IMR-90 (cell line): ENCODE results near the gene ZSCAN4. TPM values are rescaled to one million over a fixed set of nuclear protein-coding genes. Genes with fewer than 3 reads are reported as not detected.

Source experiments
- ATAC-seq: fragments of 200-7000 bp; cut with Tn5 transposase; 2 replicates; pipeline ENCODE4 v1.9.1; 2020; ENCODE audit warnings: low read depth, mild to moderate bottlenecking, moderate library complexity
- BruUV-seq: library from RNA; stranded (reverse); fragments of 400-500 nt; replicated peaks from 2 replicates; lab custom pipeline; 2021; lab: Mats Ljungman, UMichigan
- CTCF ChIA-PET: fragments of 300-600 bp; formaldehyde crosslinking; extraction: SDS; loops from one replicate; lab custom pipeline; 2021; ENCODE audit warnings: antibody characterized with exemption; lab: Yijun Ruan, JAX
- POLR2A ChIA-PET: fragments of 300-600 bp; sonication (Branson Sonifier 250); formaldehyde crosslinking; loops from one replicate; lab custom pipeline; 2022; ENCODE audit warnings: antibody characterized with exemption; ENCODE audit not compliant: unreplicated experiment; lab: Charles Lee
- DNase-seq: peaks from one replicate; pipeline ENCODE4 v3.0.0; 2013
- H2AFZ ChIP-seq: replicated peaks from 2 replicates; pipeline ENCODE3; 2013; ENCODE audit warnings: low read length, mild to moderate bottlenecking; ENCODE audit not compliant: poor library complexity
- H2AK5ac ChIP-seq: 2 replicates; pipeline ENCODE4 v1.6.1; 2013; ENCODE audit warnings: low read depth, low read length, inconsistent platforms
- H2AK9ac ChIP-seq: replicated peaks from 2 replicates; pipeline ENCODE3; 2013; ENCODE audit warnings: mild to moderate bottlenecking, low read depth, low read length, moderate library complexity; ENCODE audit not compliant: poor library complexity
- H2BK120ac ChIP-seq: 2 replicates; pipeline ENCODE4 v1.6.1; 2013; ENCODE audit warnings: low read depth, low read length, inconsistent platforms
- H2BK15ac ChIP-seq: 3 replicates; pipeline ENCODE4 v1.6.1; 2013; ENCODE audit warnings: low read depth, low read length, inconsistent platforms
- H2BK20ac ChIP-seq: 2 replicates; pipeline ENCODE4 v1.6.1; 2013; ENCODE audit warnings: low read depth, mild to moderate bottlenecking, inconsistent platforms, low read length, moderate library complexity
- H2BK5ac ChIP-seq: 2 replicates; pipeline ENCODE4 v1.6.1; 2013; ENCODE audit warnings: mild to moderate bottlenecking, low read depth, low read length, inconsistent platforms; ENCODE audit not compliant: poor library complexity, severe bottlenecking
- H3K14ac ChIP-seq: replicated peaks from 2 replicates; pipeline ENCODE4 v1.6.1; 2013; ENCODE audit warnings: low read depth, low read length, inconsistent platforms
- H3K18ac ChIP-seq: 2 replicates; pipeline ENCODE4 v1.6.1; 2013; ENCODE audit warnings: low read depth, low read length, control low read depth
- H3K23ac ChIP-seq: 2 replicates; pipeline ENCODE4 v1.6.1; 2013; ENCODE audit warnings: low read depth, low read length, inconsistent platforms
- H3K27ac ChIP-seq: 2 replicates; pipeline ENCODE4 v1.5.1; 2013; ENCODE audit warnings: mild to moderate bottlenecking, control low read depth, low read length; ENCODE audit not compliant: insufficient read depth
- H3K27me3 ChIP-seq: 2 replicates; pipeline ENCODE4 v1.6.1; 2013; ENCODE audit warnings: low read length; ENCODE audit not compliant: control insufficient read depth, insufficient read depth
- H3K36me3 ChIP-seq: 2 replicates; pipeline ENCODE4 v1.6.1; 2013; ENCODE audit warnings: low read length, mixed read lengths; ENCODE audit not compliant: control insufficient read depth, insufficient read depth
- H3K4ac ChIP-seq: 2 replicates; pipeline ENCODE4 v1.6.1; 2013; ENCODE audit warnings: low read depth, low read length, inconsistent platforms
- H3K4me1 ChIP-seq: 2 replicates; pipeline ENCODE4 v1.6.1; 2013; ENCODE audit warnings: low read length, mixed read lengths; ENCODE audit not compliant: control insufficient read depth, insufficient read depth
- H3K4me2 ChIP-seq: 2 replicates; pipeline ENCODE4 v1.6.1; 2013; ENCODE audit warnings: low read depth, mild to moderate bottlenecking, control low read depth, low read length, moderate library complexity
- H3K4me3 ChIP-seq: 2 replicates; pipeline ENCODE4 v1.5.1; 2013; ENCODE audit warnings: low read depth, mild to moderate bottlenecking, control low read depth, low read length, moderate library complexity; ENCODE audit not compliant: insufficient read depth
- H3K56ac ChIP-seq: 2 replicates; pipeline ENCODE4 v1.6.1; 2013; ENCODE audit warnings: low read length, inconsistent platforms; ENCODE audit not compliant: insufficient read depth; ENCODE audit errors: extremely low read depth
- H3K79me1 ChIP-seq, 2 experiments: 2 replicates each; pipeline ENCODE4 v1.6.1; 2013; ENCODE audit warnings: low read length in 2 of 2, inconsistent platforms in 1 of 2, low read depth in 1 of 2
- H3K9ac ChIP-seq: 2 replicates; pipeline ENCODE4 v1.6.1; 2013; ENCODE audit warnings: low read depth, low read length, control low read depth
- H3K9me1 ChIP-seq: 2 replicates; pipeline ENCODE4 v1.6.1; 2013; ENCODE audit warnings: low read length, inconsistent platforms; ENCODE audit not compliant: insufficient read depth
- H3K9me3 ChIP-seq: 2 replicates; pipeline ENCODE4 v1.6.1; 2013; ENCODE audit warnings: low read length; ENCODE audit not compliant: control insufficient read depth, insufficient read depth
- H4K20me1 ChIP-seq: 2 replicates; pipeline ENCODE4 v1.6.1; 2013; ENCODE audit warnings: low read length, inconsistent platforms; ENCODE audit not compliant: insufficient read depth
- H4K5ac ChIP-seq: 2 replicates; pipeline ENCODE4 v1.6.1; 2013; ENCODE audit warnings: mild to moderate bottlenecking, low read depth, low read length, control low read depth
- H4K8ac ChIP-seq, 2 experiments: 2 replicates each; pipeline ENCODE4 v1.6.1; 2013; ENCODE audit warnings: low read depth in 2 of 2, low read length in 2 of 2, control low read depth in 1 of 2, inconsistent platforms in 1 of 2
- H4K91ac ChIP-seq: 2 replicates; pipeline ENCODE4 v1.6.1; 2013; ENCODE audit warnings: low read depth, low read length, inconsistent platforms; ENCODE audit not compliant: insufficient read depth
- BHLHE40 ChIP-seq: fragments of 150-350 bp; IDR thresholded peaks from 2 replicates; pipeline ENCODE4 v1.6.1; 2016; ENCODE audit warnings: mild to moderate bottlenecking, low read depth, low read length
- CEBPB ChIP-seq: IDR thresholded peaks from 2 replicates; pipeline ENCODE4 v1.6.1; 2012; ENCODE audit warnings: low read depth, low read length, improper control_type of control experiment
- CHD1 ChIP-seq: IDR thresholded peaks from 2 replicates; pipeline ENCODE4 v1.6.1; 2012; ENCODE audit warnings: low read depth, low read length, improper control_type of control experiment
- POLR2A ChIP-seq: IDR thresholded peaks from 2 replicates; pipeline ENCODE4 v1.6.1; 2012; ENCODE audit warnings: mild to moderate bottlenecking, low read depth, low read length
- RCOR1 ChIP-seq: IDR thresholded peaks from 2 replicates; pipeline ENCODE4 v1.6.1; 2012; ENCODE audit warnings: mild to moderate bottlenecking, low read length, improper control_type of control experiment; ENCODE audit not compliant: insufficient replicate concordance
- WGBS, 2 experiments: methylation state at CpG; one replicate each; pipeline versions ENCODE4 v1.1.5 to v1.1.7; 2013; ENCODE audit warnings: missing lambda C conversion rate in 2 of 2; ENCODE audit not compliant: insufficient read length in 1 of 2; ENCODE audit errors: extremely low coverage in 2 of 2; 5-methylcytosine and 5-hydroxymethylcytosine counted together
- dilution Hi-C: fragments of 300-500 bp; cut with HindIII; formaldehyde crosslinking; loops from one replicate; pipeline ENCODE4 v1.14.3; 2018; ENCODE audit warnings: low sequenced_read_pairs; ENCODE audit not compliant: unreplicated experiment
- in situ Hi-C: fragments of 300-500 bp; cut with MboI; formaldehyde crosslinking; loops from 3 replicates; pipeline ENCODE4 v1.14.3; 2019; ENCODE audit warnings: low sequenced_read_pairs, inconsistent platforms, mixed read lengths
- intact Hi-C: fragments of 100-400 bp; cut with micrococcal nuclease; formaldehyde crosslinking; loops from 2 replicates; pipeline ENCODE4 v1.10.0; 2022
- polyA plus RNA-seq, 3 experiments: library from polyadenylated mRNA; depleted of rRNA; stranded (reverse); fragments of >200 nt; gene quantifications; 2 replicates each; pipeline ENCODE4 v1.2.3, GENCODE V29; 2012; ENCODE audit warnings: low replicate concordance in 1 of 3
- total RNA-seq: library from RNA; depleted of rRNA; stranded (reverse); fragments of >200 nt; gene quantifications from 2 replicates; pipeline ENCODE4 v1.2.3, GENCODE V29; 2012
- TF ChIP-seq, protein P1 (sequence below): fragments of 150-350 bp; IDR thresholded peaks from 2 replicates; pipeline ENCODE4 v1.6.1; 2017; ENCODE audit warnings: mild to moderate bottlenecking, antibody characterized with exemption, low read length, low read depth

Gene ZSCAN4
- total and polyA plus RNA-seq, 2 of the 4 experiments (the other 2 are of a cell fraction) = not detected

DNA sequence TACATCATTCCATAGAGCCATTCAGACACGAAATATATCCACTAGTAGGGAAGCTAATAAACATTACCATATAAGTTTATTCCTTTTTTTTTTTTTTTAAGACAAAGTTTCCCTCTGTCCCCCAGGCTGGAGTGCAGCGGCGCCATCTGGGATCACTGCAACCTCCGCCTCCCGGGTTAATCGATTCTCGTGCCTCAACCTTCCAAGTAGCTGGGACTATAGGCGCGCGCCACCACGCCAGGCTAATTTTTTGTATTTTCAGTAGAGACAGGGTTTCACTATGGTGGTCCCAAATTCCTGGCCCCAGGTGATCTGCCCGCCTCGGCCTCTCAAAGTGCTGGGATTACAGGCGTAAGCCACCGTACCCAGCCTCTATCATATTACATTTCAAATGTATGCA lies 40.9 kb downstream of the ZSCAN4 start:
- H3K23ac ChIP-seq = no peak overlapping the region
- H3K4me2 ChIP-seq = no peak overlapping the region
- no peaks in the 10 kb centered on the region for H3K27me3 ChIP-seq
- H3K18ac ChIP-seq = no peak overlapping the region
- no peaks in the 10 kb centered on the region for H4K20me1 ChIP-seq
- peak overlapping the region; percentile 81 to 95; a peak in 3 of 4 replicates for H4K8ac ChIP-seq
- no peak overlapping the region for H4K5ac ChIP-seq
- in situ Hi-C loops (no loop called here), dilution Hi-C loops (no loop called here), intact Hi-C loops (no loop called here)
- H3K36me3 ChIP-seq = peaks cover 13% of the 10 kb centered on the region
- H3K4me3 ChIP-seq = no peak overlapping the region
- no peak overlapping the region for H3K27ac ChIP-seq
- CTCF ChIA-PET = interaction anchor here (0.6 kb wide), 1 partner anchor 72 kb away, joined by 3 read pairs; no protein-coding TSS in a partner anchor
- H2AK9ac ChIP-seq = no peak overlapping the region
- no peak overlapping the region for H3K14ac ChIP-seq
- no peak overlapping the region for H2BK120ac ChIP-seq
- ATAC-seq (no peak), DNase-seq (no peak)
- BruUV-seq = no TSS peak
- peak overlapping the region; percentile 1; the same call in 1 of the 2 replicates for H4K91ac ChIP-seq
- no peaks in the 10 kb centered on the region for H3K9me1 ChIP-seq
- H3K9me3 ChIP-seq = peaks cover 25% of the 10 kb centered on the region
- H3K79me1 ChIP-seq = peaks cover 17 to 33% of the 10 kb centered on the region in 2 experiments
- POLR2A ChIA-PET = interaction anchor here (0.6 kb wide), 2 partner anchors 242 to 834 kb away, joined by 4 to 10 read pairs; partner anchors contain the start of gene TRIM28
- no peak overlapping the region for H3K4ac ChIP-seq
- peaks cover 7% of the 10 kb centered on the region for H3K4me1 ChIP-seq
- no peak overlapping the region for H2BK20ac ChIP-seq
- H2BK15ac ChIP-seq = no peak overlapping the region
- no peak overlapping the region for H2BK5ac ChIP-seq
- H2AK5ac ChIP-seq = no peak overlapping the region
- no peak overlapping the region for H3K56ac ChIP-seq
- H3K9ac ChIP-seq = no peak overlapping the region
- TF ChIP-seq BHLHE40 (no peak), CHD1 (no peak), POLR2A (no peak), CEBPB (no peak), RCOR1 (no peak)
- TF ChIP-seq, protein P1, sequence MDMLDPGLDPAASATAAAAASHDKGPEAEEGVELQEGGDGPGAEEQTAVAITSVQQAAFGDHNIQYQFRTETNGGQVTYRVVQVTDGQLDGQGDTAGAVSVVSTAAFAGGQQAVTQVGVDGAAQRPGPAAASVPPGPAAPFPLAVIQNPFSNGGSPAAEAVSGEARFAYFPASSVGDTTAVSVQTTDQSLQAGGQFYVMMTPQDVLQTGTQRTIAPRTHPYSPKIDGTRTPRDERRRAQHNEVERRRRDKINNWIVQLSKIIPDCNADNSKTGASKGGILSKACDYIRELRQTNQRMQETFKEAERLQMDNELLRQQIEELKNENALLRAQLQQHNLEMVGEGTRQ = no peak
- no peak overlapping the region for H2AFZ ChIP-seq
- WGBS, 2 experiments = 60% methylated on average over 1 of the region's 15 CpGs; no CpG with 5 or more reads in 1 of the 2 experiments
